Measurements from ENCODE around the gene ZNF628. TPM values are rescaled to one million over a fixed set of nuclear protein-coding genes. Genes with fewer than 3 reads are reported as not detected.

Gene ZNF628
- total and polyA plus RNA-seq, 2 donors (not counting 1 experiment from before 2014, with no cell fraction given), result 13.3 to 18.3 TPM

- H3K79me2 ChIP-seq (ENCODE audit: control insufficient read depth, insufficient read depth, low read length), result peaks cover 5% of the 10 kb centered on the region
- intact Hi-C loops (cut with micrococcal nuclease), result no loop called here
Observed at GRCh38 chr19:55508120-55508519, 31.7 kb downstream of the ZNF628 start.

More at GRCh38 chr19:55508120-55508519, 31.7 kb downstream of the ZNF628 start:
- Histone ChIP-seq H3K4me2 (replicated peaks; ENCODE audit: low read depth, low read length, poor library complexity, severe bottlenecking) (no peak overlapping the region), H3K27ac (ENCODE audit: low read length in 2 of 2) (no peak overlapping the region), H3K9me3 (ENCODE audit: control extremely low read depth in 1 of 3, control insufficient read depth in 2 of 3, insufficient read depth in 1 of 3, low read length in 2 of 3) (no peaks in the 10 kb centered on the region), H3K4me3 (ENCODE audit: control extremely low read depth in 1 of 5, extremely low read depth in 1 of 5, insufficient read depth in 1 of 5, low read depth in 2 of 5, low read length in 4 of 5) (no peak overlapping the region), H4K20me1 (ENCODE audit: control insufficient read depth, insufficient read depth, low read length, poor library complexity, severe bottlenecking) (no peaks in the 10 kb centered on the region), H2AFZ (ENCODE audit: insufficient read depth, low read depth, low read length, poor library complexity, severe bottlenecking) (no peak overlapping the region), H3K9ac (ENCODE audit: low read length) (no peak overlapping the region), H3K36me3 (replicated peaks in 1 of 2; ENCODE audit: control extremely low read depth in 1 of 2, control insufficient read depth in 1 of 2, extremely low read depth in 1 of 2, insufficient read depth in 2 of 2, low read length in 1 of 2) (no peaks in the 10 kb centered on the region), H3K4me1 (ENCODE audit: control insufficient read depth in 2 of 2, insufficient read depth in 2 of 2, low read length in 2 of 2) (peaks cover 4 to 14% of the 10 kb centered on the region in 2 donors), H3K27me3 (replicated peaks in 1 of 4; ENCODE audit: control extremely low read depth in 1 of 4, control insufficient read depth in 3 of 4, insufficient read depth in 4 of 4, low read length in 3 of 4) (peaks cover 0 to 5% (median 0%) of the 10 kb centered on the region in 4 experiments)
- DNase-seq (no peak), ATAC-seq (ENCODE audit: low read depth) (no peak)
- no peak overlapping the region for H3K4me3 Mint-ChIP-seq
- ChIA-PET POLR2A (no interaction called here), CTCF (interaction anchor here (0.8 to 1.8 kb wide), 4 partner anchors 9 to 367 kb away, joined by 3 to 9 read pairs (median 4); no protein-coding TSS in a partner anchor)
- peaks cover 10% of the 10 kb centered on the region for H3K27me3 Mint-ChIP-seq
- H3K9me3 Mint-ChIP-seq (ENCODE audit: insufficient read depth), result no peaks in the 10 kb centered on the region
- no peak overlapping the region for H3K27ac Mint-ChIP-seq
- WGBS (ENCODE audit: insufficient coverage), result 81% methylated on average over 7 of the region's 10 CpGs
- TF ChIP-seq EZH2 (IDR thresholded peaks at IDR 0.05; ENCODE audit: borderline replicate concordance, insufficient read depth, low read depth, low read length, poor library complexity, severe bottlenecking) (no peak), CTCF (IDR thresholded peaks at IDR 0.05) (no peak)
- peaks cover 11% of the 10 kb centered on the region for H3K4me1 Mint-ChIP-seq
